Measurements from ENCODE around the gene FXYD1.
"Not testable (repeated sequence)": the region's sequence is repeated elsewhere in the genome, so short reads cannot be mapped to it uniquely, and the experiment has no call there.

The FXYD1 gene

DNA sequence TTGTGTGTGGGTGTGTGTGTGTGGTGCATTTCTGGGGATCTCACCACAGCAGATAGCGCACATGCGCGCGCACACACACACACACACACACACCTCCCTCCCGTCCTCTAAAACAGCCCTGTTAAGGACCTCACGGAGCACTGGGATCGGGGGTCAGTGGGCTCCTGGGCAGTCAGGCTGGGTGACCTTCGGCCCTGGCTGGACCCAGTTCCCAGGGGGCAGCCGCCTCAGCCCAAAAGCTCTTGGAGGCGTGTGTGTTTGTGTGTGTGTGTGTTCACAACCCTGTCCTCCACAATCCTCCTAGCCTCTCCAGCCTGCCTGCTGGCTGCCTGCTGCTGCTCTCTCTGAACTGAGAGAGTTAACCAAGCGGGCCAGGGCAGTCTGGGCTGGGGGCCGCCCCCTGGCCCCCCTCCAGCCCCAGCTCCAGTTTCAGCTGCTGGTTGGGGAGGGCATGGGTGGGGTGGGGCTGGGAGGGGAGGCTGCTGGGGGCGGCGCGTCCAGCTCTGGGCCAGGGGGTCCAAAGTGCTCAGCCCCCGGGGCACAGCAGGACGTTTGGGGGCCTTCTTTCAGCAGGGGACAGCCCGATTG is at the start of gene FXYD1:
Gene FXYD1 (plus strand): TSS at position 520 of the 588 bp plus-strand sequence. CDS start 1,256 bp downstream, outside the sequence.
- no peak for DNase-seq

GRCh38 chr19:35089554-35089953 is 49.1 kb upstream of the FXYD1 start:
- no peak for DNase-seq

GRCh38 chr19:35090160-35090505 is 48.5 kb upstream of the FXYD1 start:
- DNase-seq: no peak

- DNase-seq: peak; percentile 45 to 62
These were observed 48.0 kb upstream of the FXYD1 start for GRCh38 chr19:35090506-35091214.

GRCh38 chr19:35093430-35093829 is 45.2 kb upstream of the FXYD1 start:
- DNase-seq: no peak

GRCh38 chr19:35093941-35094647 is 44.5 kb upstream of the FXYD1 start:
- DNase-seq: no peak

GRCh38 chr19:35094656-35095055 is 44.0 kb upstream of the FXYD1 start:
- DNase-seq: no peak

DNA sequence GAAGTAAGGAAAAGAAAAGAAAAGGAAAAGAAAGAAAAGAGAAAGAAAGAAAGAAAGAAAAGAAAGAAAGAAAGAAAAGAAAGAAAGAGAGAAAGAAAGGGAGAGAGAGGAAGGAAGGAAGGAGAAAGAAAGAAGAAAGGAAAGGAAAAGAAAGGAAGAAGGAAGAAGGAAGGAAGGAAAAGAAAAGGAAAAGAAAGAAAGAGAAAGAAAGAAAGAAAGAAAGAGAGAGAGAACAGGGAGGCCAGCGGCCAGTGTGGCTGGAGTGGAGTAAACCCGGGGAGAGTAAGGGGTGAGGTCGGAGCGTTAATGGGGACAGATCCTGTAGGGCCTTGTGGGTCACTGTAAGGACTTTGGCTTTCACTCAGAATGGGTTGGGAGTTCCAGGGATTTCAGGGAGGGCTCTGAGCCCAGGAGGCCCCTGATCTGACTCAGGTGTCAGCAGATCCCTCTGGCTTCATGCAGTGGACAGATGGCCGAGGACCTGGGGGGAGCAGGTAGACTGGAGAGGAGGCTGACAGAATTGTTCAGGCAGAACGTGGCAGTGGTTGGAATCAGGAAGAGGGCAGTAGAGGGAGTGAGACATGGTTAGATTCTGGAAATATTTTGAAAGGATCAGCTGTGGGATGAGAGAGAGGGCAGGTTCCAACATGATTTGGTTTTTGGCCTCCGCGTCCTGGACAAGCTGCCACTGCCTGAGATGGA is 42.8 kb upstream of the FXYD1 start:
- DNase-seq: no peak

- DNase-seq: no peak
These were observed 40.1 kb upstream of the FXYD1 start for GRCh38 chr19:35098413-35099049.

DNA sequence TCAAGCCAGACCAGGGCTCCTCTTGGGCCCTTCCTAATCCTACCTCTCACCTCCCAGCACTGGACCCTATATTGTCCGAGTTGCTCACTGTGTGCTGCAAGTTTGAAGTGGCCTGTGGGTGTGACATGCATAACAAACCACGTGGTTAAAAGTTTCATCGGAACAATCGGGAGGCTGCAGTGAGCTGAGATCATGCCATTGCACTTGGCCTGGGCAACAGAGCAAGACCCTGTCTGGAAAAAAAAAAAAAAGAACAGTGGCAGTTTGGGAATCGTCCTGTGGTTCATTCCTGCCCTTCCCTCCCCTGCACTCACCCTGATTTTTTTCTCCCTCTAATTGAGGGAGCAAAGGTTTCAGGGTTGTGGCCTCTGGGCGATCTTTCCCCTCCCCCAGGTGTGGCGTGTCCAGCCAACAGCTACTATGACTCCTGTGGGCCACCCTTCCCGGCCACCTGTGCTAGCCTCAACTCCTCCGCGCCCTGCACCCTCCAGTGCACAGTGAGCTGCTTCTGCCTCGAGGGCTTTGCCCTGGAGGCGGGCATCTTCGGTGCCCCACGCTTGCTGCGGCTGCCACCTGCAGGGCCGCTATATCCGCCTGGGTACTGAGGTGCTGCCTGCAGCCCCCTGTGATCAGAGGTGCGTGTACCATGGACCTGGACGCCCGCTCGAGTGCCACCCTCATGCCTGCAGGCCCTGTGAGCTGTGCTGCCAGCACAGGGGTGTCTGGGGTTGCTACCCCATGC is 39.3 kb upstream of the FXYD1 start:
- DNase-seq: no peak

DNA sequence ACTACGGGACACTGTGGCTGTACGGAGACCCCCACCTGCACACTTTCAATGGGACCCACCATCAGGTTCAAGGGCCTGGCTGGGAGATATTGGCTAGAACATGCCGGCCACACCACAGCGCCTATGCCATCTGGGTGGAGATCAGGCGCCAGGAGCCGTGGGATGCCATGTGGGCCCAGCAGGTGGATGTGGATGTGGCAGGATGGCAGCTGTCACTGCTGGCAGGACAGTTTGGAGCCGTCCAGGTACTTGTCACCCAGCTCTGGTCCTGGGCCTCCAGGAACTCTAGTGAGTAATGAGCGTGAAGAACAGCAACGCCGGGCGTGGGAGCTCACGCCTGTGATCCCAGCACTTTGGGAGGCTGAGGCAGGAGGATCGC is 38.7 kb upstream of the FXYD1 start:
- no peak for DNase-seq

DNA sequence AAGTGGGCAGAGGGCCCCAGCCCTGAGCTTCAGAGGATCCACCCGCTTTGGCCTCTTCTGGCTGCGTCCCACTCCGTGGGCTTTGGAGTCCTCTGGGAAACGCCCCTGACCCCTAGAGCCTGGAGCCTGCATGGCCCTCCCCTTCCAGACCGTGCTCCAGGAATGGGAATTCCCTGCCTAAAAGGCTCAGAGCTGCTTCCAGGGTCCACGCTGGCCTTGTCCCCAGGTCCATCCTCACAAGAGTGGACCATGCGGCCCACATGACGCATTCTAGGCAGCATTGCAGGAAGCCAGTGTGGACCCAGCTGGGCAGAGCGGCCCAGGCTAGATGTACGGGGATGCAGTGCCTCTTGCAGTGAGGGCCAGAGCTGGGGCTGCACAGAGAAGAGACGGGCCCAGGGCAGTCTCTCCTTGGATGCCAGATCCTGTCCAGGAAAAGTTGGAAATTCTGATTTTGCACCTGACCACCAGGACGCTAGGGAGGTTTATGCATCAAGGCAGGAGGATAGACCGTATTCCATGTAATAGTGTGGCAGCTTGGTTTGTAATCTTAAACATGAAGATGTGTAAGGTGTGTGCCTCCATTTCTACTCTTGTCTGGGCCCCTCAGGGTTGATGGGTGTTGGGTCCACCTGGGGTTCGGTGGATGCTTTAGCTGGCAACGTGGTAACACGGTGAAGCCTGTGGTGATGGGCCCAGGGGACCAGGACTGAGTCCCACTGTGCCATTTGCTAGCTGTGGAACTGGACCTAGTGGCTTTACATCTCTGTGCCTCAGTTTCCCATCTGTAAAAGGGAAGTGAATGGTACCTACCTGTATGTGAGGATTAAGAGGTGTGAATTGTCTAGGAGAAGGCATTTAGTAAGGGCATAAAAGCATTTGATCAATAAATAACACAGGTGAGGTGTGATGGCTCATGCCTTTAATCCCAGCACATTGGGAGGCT is 37.8 kb upstream of the FXYD1 start:
- no peak for DNase-seq

- DNase-seq: not testable (repeated sequence)
These were observed 36.7 kb upstream of the FXYD1 start for GRCh38 chr19:35101949-35102348.

DNA sequence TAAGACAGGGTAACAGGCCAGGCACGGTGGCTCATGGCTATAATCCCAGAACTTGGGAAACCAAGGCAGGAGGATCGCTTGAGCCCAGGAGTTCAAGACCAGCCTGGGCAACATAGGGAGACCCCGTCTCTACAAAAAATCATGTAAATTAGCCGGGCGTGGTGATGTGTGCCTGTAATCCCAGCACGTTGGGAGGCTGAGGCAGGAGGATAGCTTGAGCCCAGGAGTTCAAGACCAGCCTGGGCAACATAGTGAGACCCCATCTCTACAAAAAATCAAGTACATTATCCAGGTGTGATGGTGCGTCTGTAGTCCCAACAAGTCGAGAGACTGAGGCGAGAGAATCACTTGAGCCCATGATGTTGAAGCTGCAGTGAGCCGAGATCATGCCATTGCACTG is 35.0 kb upstream of the FXYD1 start:
- DNase-seq: not testable (repeated sequence)

- no peak for DNase-seq
These were observed 34.3 kb upstream of the FXYD1 start for GRCh38 chr19:35104361-35104760.

DNA sequence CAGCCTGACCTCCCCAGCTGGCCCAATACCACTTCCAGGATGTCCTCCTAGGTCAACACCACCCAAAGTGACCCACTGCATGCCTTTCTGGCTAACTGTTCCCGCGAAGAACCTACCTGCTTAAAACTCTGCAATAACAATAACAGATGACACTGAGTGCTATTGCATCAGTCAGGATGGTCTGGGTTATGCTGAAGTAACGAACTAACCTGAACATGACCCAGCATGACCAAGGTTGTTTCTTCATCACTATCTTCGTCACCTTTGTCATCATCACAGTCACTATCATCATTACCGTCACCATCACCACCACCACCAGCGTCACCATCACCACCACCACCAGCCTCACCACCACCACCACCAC is 33.6 kb upstream of the FXYD1 start:
- DNase-seq: no peak

- no peak for DNase-seq
These were observed 33.0 kb upstream of the FXYD1 start for GRCh38 chr19:35105411-35106290.

- DNase-seq: no peak
These were observed 32.4 kb upstream of the FXYD1 start for GRCh38 chr19:35106291-35106583.

- no peak for DNase-seq
These were observed 31.6 kb upstream of the FXYD1 start for GRCh38 chr19:35106898-35107541.

- DNase-seq: peak; percentile 34 to 46
These were observed 31.1 kb upstream of the FXYD1 start for GRCh38 chr19:35107545-35107944.

Measured in activated CD4-positive, alpha-beta T cell treated with anti-CD3 and anti-CD28 coated beads, Interleukin-2, amount 50 U/mL, for 48 hours (primary cell).